Breast epithelium (tissue), 4 donors: ENCODE data around the gene ASB2. TPM values are rescaled to one million over a fixed set of nuclear protein-coding genes. Genes with fewer than 3 reads are reported as not detected.

Experiments
- DNase-seq, 2 donors: peaks; one replicate each; pipeline ENCODE4 v3.0.0-alpha.2; 2019; ENCODE audit warnings: low spot score in 2 of 2
- H3K27ac ChIP-seq, 2 donors: fragments of 200-600 bp; sonication (generic) in 1 of 2; one replicate each; pipeline ENCODE4 v1.5.1; 2016 to 2019; ENCODE audit warnings: mild to moderate bottlenecking in 1 of 2
- H3K27me3 ChIP-seq, 2 donors: fragments of 200-600 bp; sonication (generic) in 1 of 2; one replicate each; pipeline versions ENCODE4 v1.5.1 to v1.6.0; 2017 to 2019; ENCODE audit warnings: control low read depth in 1 of 2, mild to moderate bottlenecking in 1 of 2
- H3K36me3 ChIP-seq: fragments of 200-600 bp; one replicate; pipeline ENCODE4 v1.5.1; 2019
- H3K4me1 ChIP-seq, 2 donors: fragments of 200-600 bp; sonication (generic); one replicate each; pipeline ENCODE4 v1.5.1; 2016 to 2019; ENCODE audit warnings: control low read depth in 1 of 2
- H3K4me3 ChIP-seq, 3 donors: fragments of 200-600 bp; sonication (generic); 1 replicate in 2 of 3; 2 replicates in 1 of 3; pipeline ENCODE4 v1.5.1; 2016 to 2019; ENCODE audit warnings: mild to moderate bottlenecking in 3 of 3, moderate library complexity in 2 of 3
- H3K9me3 ChIP-seq, 2 donors: fragments of 200-600 bp; sonication (generic) in 1 of 2; one replicate each; pipeline ENCODE4 v1.5.1; 2016 to 2019; ENCODE audit warnings: control low read depth in 1 of 2
- POLR2A ChIP-seq: fragments of 450-650 bp; IDR thresholded peaks from one replicate; pipeline ENCODE4 v1.6.1; 2016; ENCODE audit warnings: antibody characterized with exemption, mild to moderate bottlenecking, moderate library complexity
- POLR2AphosphoS5 ChIP-seq, 3 donors: sonication (generic); formaldehyde crosslinking; IDR thresholded peaks; one replicate each; pipeline ENCODE4 v1.6.1; 2017; ENCODE audit warnings: antibody characterized with exemption in 3 of 3
- intact Hi-C: fragments of 100-400 bp; cut with DNase I; formaldehyde crosslinking; loops from one replicate; pipeline ENCODE4 v1.15.1; 2023; ENCODE audit warnings: low total_unique reads
- total RNA-seq, 3 donors: library from RNA; depleted of rRNA; stranded (reverse); fragments of >200 nt; gene quantifications; one replicate each; pipeline ENCODE4 v1.1.0, GENCODE V29; 2016
- TF ChIP-seq, protein P1 (sequence below), 3 donors: fragments of 450-650 bp; IDR thresholded peaks; one replicate each; pipeline ENCODE4 v1.5.1; 2016 to 2017; ENCODE audit warnings: antibody characterized with exemption in 3 of 3, mild to moderate bottlenecking in 3 of 3, moderate library complexity in 3 of 3

ASB2 gene
- total RNA-seq, 3 donors from 2014 or later: 1.3 to 2.0 TPM; not detected in 1

- TF ChIP-seq, protein P1, sequence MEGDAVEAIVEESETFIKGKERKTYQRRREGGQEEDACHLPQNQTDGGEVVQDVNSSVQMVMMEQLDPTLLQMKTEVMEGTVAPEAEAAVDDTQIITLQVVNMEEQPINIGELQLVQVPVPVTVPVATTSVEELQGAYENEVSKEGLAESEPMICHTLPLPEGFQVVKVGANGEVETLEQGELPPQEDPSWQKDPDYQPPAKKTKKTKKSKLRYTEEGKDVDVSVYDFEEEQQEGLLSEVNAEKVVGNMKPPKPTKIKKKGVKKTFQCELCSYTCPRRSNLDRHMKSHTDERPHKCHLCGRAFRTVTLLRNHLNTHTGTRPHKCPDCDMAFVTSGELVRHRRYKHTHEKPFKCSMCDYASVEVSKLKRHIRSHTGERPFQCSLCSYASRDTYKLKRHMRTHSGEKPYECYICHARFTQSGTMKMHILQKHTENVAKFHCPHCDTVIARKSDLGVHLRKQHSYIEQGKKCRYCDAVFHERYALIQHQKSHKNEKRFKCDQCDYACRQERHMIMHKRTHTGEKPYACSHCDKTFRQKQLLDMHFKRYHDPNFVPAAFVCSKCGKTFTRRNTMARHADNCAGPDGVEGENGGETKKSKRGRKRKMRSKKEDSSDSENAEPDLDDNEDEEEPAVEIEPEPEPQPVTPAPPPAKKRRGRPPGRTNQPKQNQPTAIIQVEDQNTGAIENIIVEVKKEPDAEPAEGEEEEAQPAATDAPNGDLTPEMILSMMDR (IDR thresholded peaks at IDR 0.05): no peak
- TF ChIP-seq POLR2AphosphoS5 (IDR thresholded peaks at IDR 0.05): no peak
- Histone ChIP-seq H3K27me3 (peaks cover 0 to 5% of the 10 kb centered on the region in 2 donors), H3K9me3 (no peaks in the 10 kb centered on the region), H3K4me3 (no peak overlapping the region), H3K4me1 (no peaks in the 10 kb centered on the region), H3K27ac (no peak overlapping the region), H3K36me3 (no peaks in the 10 kb centered on the region)
- DNase-seq: no peak
- intact Hi-C loops: no loop called here
These were observed 17.0 kb upstream of the ASB2 start for GRCh38 chr14:93993382-93993781.

DNA sequence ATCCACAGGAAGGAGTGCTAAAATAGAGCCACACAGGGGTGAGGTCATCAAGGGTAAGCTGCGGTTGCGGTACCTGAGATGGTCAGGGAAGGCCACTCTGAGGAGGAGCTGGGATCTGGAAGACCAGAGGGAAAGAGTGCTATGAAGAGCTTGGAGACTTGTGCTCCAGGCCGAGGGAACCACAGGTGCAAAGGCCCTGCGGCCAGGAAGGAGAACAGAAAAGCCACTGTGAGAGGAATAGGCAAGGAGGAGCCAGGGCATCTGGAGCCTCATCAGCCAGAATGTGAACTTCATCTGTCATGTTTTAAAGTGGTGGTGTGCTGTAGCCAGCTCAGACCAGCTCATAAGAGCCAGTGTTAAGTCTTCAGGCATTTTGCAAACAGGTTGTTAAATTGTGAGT is 15.3 kb upstream of the ASB2 start:
- H3K9me3 ChIP-seq: no peaks in the 10 kb centered on the region
- no peaks in the 10 kb centered on the region for H3K4me1 ChIP-seq
- no peaks in the 10 kb centered on the region for H3K36me3 ChIP-seq
- intact Hi-C loops: no loop called here
- DNase-seq: no peak
- H3K27ac ChIP-seq: no peak overlapping the region
- peaks cover 0 to 3% of the 10 kb centered on the region in 2 donors for H3K27me3 ChIP-seq
- TF ChIP-seq, protein P1 (IDR thresholded peaks at IDR 0.05): no peak
- H3K4me3 ChIP-seq: no peak overlapping the region

DNA sequence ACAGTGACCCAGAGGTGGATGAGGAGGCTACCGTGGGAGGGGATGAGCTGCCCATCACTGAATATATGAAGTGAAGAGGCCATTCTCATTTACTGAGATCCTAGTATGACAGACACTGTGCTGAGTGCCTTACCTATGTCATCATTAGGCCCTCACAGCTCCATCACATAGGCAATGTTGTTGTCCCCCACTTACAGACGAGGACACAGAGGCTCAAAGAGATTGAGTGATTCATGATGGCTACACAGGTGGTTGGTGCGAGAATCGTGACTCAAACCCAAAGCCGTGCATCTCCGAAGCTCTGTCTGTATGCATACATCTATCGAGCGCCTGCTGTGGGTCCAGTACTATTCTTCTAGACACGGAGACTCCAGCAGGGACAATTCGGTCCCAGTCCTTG is 14.8 kb upstream of the ASB2 start:
- Histone ChIP-seq H3K27ac (no peak overlapping the region), H3K4me1 (no peaks in the 10 kb centered on the region), H3K36me3 (no peaks in the 10 kb centered on the region), H3K9me3 (no peaks in the 10 kb centered on the region), H3K27me3 (no peaks in the 10 kb centered on the region), H3K4me3 (no peak overlapping the region)
- intact Hi-C loops: no loop called here
- DNase-seq: no peak
- no peak for TF ChIP-seq POLR2A
- TF ChIP-seq POLR2AphosphoS5 (IDR thresholded peaks at IDR 0.05): no peak
- TF ChIP-seq, protein P1 (IDR thresholded peaks at IDR 0.05): no peak

DNA sequence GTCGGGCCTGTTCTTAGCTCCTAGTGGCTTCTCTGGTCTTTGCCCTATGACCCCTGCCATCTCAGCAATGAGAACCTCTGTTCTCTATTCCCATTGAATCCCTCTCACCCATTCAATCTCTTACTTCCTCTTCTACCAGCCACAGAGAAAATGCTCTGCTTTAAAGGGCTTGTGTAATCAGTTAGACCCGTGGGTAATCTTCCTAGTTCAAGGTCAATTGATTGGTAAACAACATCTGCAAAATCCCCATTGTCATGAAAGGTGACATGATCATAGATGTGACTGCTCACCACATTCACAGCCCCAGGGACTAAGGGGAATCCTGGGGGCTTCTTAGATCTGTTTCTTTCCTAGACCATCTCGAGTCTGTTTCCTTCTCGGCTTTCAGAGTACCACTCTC is 13.6 kb upstream of the ASB2 start:
- H3K4me1 ChIP-seq: no peaks in the 10 kb centered on the region
- H3K4me3 ChIP-seq: no peak overlapping the region
- H3K36me3 ChIP-seq: no peaks in the 10 kb centered on the region
- H3K27me3 ChIP-seq: no peaks in the 10 kb centered on the region
- TF ChIP-seq POLR2A (no peak), POLR2AphosphoS5 (IDR thresholded peaks at IDR 0.05) (no peak)
- TF ChIP-seq, protein P1 (IDR thresholded peaks at IDR 0.05): no peak
- H3K27ac ChIP-seq: no peak overlapping the region
- intact Hi-C loops: no loop called here
- DNase-seq: no peak
- H3K9me3 ChIP-seq: no peaks in the 10 kb centered on the region

DNA sequence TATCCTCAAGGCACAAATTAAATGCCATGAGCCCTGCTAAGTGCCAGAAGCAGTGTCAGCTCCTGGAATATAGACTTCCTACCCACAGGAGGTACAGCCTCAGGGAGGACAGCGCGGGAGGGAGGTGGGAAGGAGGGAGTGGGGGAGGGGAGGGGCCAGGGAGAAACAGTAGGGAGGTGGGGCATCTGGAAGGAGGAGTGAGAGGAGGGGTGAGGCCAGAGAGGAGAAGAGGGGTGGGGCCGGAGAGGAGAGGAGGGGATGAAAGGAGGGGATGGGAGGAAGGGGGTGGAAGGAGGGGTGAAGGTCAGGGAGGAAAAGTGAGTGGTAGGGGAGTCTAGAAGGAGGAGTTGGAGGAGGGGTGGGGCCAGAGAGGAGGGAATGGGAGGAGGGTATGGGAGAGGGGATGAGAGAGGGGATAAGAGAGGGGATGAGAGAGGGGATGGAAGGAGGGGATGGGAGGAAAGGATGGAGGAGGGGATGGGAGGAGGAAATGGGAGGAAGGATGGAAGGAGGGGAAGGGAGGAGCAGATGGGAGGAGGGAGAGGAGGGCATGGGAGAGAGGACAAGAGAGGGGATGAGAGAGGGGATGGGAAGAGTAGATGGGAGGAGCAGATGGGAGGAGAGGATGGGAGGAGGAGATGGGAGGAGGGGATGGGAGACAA is 11.6 kb upstream of the ASB2 start:
- intact Hi-C loops: no loop called here
- Histone ChIP-seq H3K9me3 (no peaks in the 10 kb centered on the region), H3K4me3 (no peak overlapping the region), H3K4me1 (no peaks in the 10 kb centered on the region), H3K36me3 (no peaks in the 10 kb centered on the region), H3K27me3 (no peaks in the 10 kb centered on the region), H3K27ac (no peak overlapping the region)
- no peak for DNase-seq
- no peak for TF ChIP-seq POLR2A
- TF ChIP-seq, protein P1 (IDR thresholded peaks at IDR 0.05): no peak
- TF ChIP-seq POLR2AphosphoS5 (IDR thresholded peaks at IDR 0.05): no peak
